Measurements from ENCODE around the gene CHID1.

Gene CHID1

GRCh38 chr11:884578-885070 is 26.0 kb downstream of the CHID1 start:
- no peak for DNase-seq (ENCODE audit: low spot score)
- no peak for TF ChIP-seq CTCF (IDR thresholded peaks at IDR 0.05; ENCODE audit: borderline replicate concordance, control extremely low read depth, extremely low read depth, insufficient read depth, missing control alignments)
- in situ Hi-C loops (cut with MboI; ENCODE audit: low sequenced_read_pairs, unreplicated experiment), result no loop called here

GRCh38 chr11:883527-883926 is 27.1 kb downstream of the CHID1 start:
- no peak for TF ChIP-seq CTCF (IDR thresholded peaks at IDR 0.05; ENCODE audit: borderline replicate concordance, control extremely low read depth, extremely low read depth, insufficient read depth, missing control alignments)
- in situ Hi-C loops (cut with MboI; ENCODE audit: low sequenced_read_pairs, unreplicated experiment), result no loop called here
- DNase-seq (ENCODE audit: low spot score), result no peak

- in situ Hi-C loops (cut with MboI; ENCODE audit: low sequenced_read_pairs, unreplicated experiment), result no loop called here
- no peak for DNase-seq (ENCODE audit: low spot score)
Measured at GRCh38 chr11:882596-882995, 28.0 kb downstream of the CHID1 start.

GRCh38 chr11:880447-880846 is 30.2 kb downstream of the CHID1 start:
- DNase-seq (ENCODE audit: low spot score), result no peak
- in situ Hi-C loops (cut with MboI; ENCODE audit: low sequenced_read_pairs, unreplicated experiment), result no loop called here
- no peak for TF ChIP-seq CTCF (IDR thresholded peaks at IDR 0.05; ENCODE audit: borderline replicate concordance, control extremely low read depth, extremely low read depth, insufficient read depth, missing control alignments)

More at GRCh38 chr11:882596-882995, 28.0 kb downstream of the CHID1 start:
- no peak for TF ChIP-seq CTCF (IDR thresholded peaks at IDR 0.05; ENCODE audit: borderline replicate concordance, control extremely low read depth, extremely low read depth, insufficient read depth, missing control alignments)

- no peak for DNase-seq (ENCODE audit: low spot score)
- in situ Hi-C loops (cut with MboI; ENCODE audit: low sequenced_read_pairs, unreplicated experiment), result no loop called here
- TF ChIP-seq CTCF (IDR thresholded peaks at IDR 0.05; ENCODE audit: borderline replicate concordance, control extremely low read depth, extremely low read depth, insufficient read depth, missing control alignments), result no peak
Measured at GRCh38 chr11:877565-877964, 33.0 kb downstream of the CHID1 start.

GRCh38 chr11:876545-876944 is 34.1 kb downstream of the CHID1 start:
- in situ Hi-C loops (cut with MboI; ENCODE audit: low sequenced_read_pairs, unreplicated experiment), result no loop called here
- TF ChIP-seq CTCF (IDR thresholded peaks at IDR 0.05; ENCODE audit: borderline replicate concordance, control extremely low read depth, extremely low read depth, insufficient read depth, missing control alignments), result no peak
- DNase-seq (ENCODE audit: low spot score), result no peak

Data from GM13976 (cell line).